ENCODE measurements around the gene SPNS2. TPM values are rescaled to one million over a fixed set of nuclear protein-coding genes. Genes with fewer than 3 reads are reported as not detected.

SPNS2 gene
- total RNA-seq, 2 experiments from 2014 or later, result 4.0 to 4.2 TPM

DNA sequence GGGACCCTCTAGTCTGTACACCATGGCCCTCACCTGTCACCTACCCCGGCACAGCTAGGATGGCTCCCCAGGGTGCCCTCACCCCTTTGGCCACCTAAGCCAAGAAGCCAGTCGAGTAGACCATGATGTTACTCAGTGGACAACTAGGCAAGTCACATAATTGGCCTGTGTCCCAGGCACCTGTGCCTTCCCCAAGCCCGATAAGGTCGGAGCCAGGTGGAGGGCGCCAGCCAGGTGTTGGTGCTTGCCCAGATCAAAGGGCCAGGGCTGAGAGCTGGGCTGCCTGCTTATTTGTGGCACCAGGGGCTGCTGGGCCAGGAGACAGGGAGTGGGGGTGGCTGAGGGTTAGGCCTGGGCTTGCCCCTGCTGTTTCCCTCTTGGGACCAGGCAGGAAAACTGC lies 16.8 kb downstream of the SPNS2 start:
- peaks cover 2% of the 10 kb centered on the region for H3K27me3 Mint-ChIP-seq (ENCODE audit: low read depth)
- ATAC-seq, result no peak
- POLR2A ChIA-PET, result no interaction called here

GRCh38 chr17:4516735-4517134 lies 18.1 kb downstream of the SPNS2 start:
- ChIA-PET POLR2A (interaction anchor here (0.9 kb wide), 1 partner anchor 12 kb away, joined by 3 read pairs; no protein-coding TSS in a partner anchor), CTCF (interaction anchor here (2.5 kb wide), 1 partner anchor 51 kb away, joined by 9 read pairs; no protein-coding TSS in a partner anchor)
- H3K36me3 Mint-ChIP-seq (ENCODE audit: low read depth), result no peaks in the 10 kb centered on the region
- no peak overlapping the region for H3K4me3 Mint-ChIP-seq
- H3K9me3 Mint-ChIP-seq (ENCODE audit: insufficient read depth), result no peaks in the 10 kb centered on the region
- H3K27me3 Mint-ChIP-seq (ENCODE audit: low read depth), result peaks cover 2% of the 10 kb centered on the region
- ATAC-seq (no peak), DNase-seq (no peak)
- peaks cover 3% of the 10 kb centered on the region for H3K4me1 Mint-ChIP-seq (ENCODE audit: low read depth)
- no peak overlapping the region for H3K27ac Mint-ChIP-seq

More for the DNA sequence above, 16.8 kb downstream of the SPNS2 start:
- H3K4me3 Mint-ChIP-seq, result no peak overlapping the region
- peaks cover 7% of the 10 kb centered on the region for H3K4me1 Mint-ChIP-seq (ENCODE audit: low read depth)
- H3K27ac Mint-ChIP-seq, result no peak overlapping the region
- no peak for DNase-seq
- H3K36me3 Mint-ChIP-seq (ENCODE audit: low read depth), result no peaks in the 10 kb centered on the region
- H3K9me3 Mint-ChIP-seq (ENCODE audit: insufficient read depth), result no peaks in the 10 kb centered on the region
- CTCF ChIA-PET, result no interaction called here

GRCh38 chr17:4518901-4519300 lies 20.2 kb downstream of the SPNS2 start:
- CTCF ChIA-PET, result no interaction called here
- DNase-seq, result no peak

GRCh38 chr17:4519361-4519788 lies 20.7 kb downstream of the SPNS2 start:
- no peak for ATAC-seq
- Mint-ChIP-seq H3K36me3 (ENCODE audit: low read depth) (no peaks in the 10 kb centered on the region), H3K27ac (no peak overlapping the region), H3K27me3 (ENCODE audit: low read depth) (peaks cover 2% of the 10 kb centered on the region), H3K4me3 (no peak overlapping the region), H3K4me1 (ENCODE audit: low read depth) (peaks cover 3% of the 10 kb centered on the region), H3K9me3 (ENCODE audit: insufficient read depth) (no peaks in the 10 kb centered on the region)
- POLR2A ChIA-PET, result no interaction called here
- CTCF ChIA-PET, result no interaction called here
- no peak for DNase-seq

More at GRCh38 chr17:4518901-4519300, 20.2 kb downstream of the SPNS2 start:
- H3K36me3 Mint-ChIP-seq (ENCODE audit: low read depth), result no peaks in the 10 kb centered on the region
- POLR2A ChIA-PET, result no interaction called here
- no peak for ATAC-seq
- H3K27me3 Mint-ChIP-seq (ENCODE audit: low read depth), result peaks cover 2% of the 10 kb centered on the region
- no peak overlapping the region for H3K4me3 Mint-ChIP-seq
- peaks cover 3% of the 10 kb centered on the region for H3K4me1 Mint-ChIP-seq (ENCODE audit: low read depth)
- no peak overlapping the region for H3K27ac Mint-ChIP-seq
- no peaks in the 10 kb centered on the region for H3K9me3 Mint-ChIP-seq (ENCODE audit: insufficient read depth)

- Mint-ChIP-seq H3K4me3 (no peak overlapping the region), H3K27me3 (ENCODE audit: low read depth) (peaks cover 2% of the 10 kb centered on the region), H3K9me3 (ENCODE audit: insufficient read depth) (no peaks in the 10 kb centered on the region), H3K4me1 (ENCODE audit: low read depth) (peaks cover 3% of the 10 kb centered on the region), H3K36me3 (ENCODE audit: low read depth) (no peaks in the 10 kb centered on the region), H3K27ac (no peak overlapping the region)
- ATAC-seq, result no peak
- no peak for DNase-seq
- ChIA-PET POLR2A (no interaction called here), CTCF (no interaction called here)
These were observed 21.6 kb downstream of the SPNS2 start for GRCh38 chr17:4520060-4520893.

GRCh38 chr17:4520894-4521600 lies 22.4 kb downstream of the SPNS2 start:
- H3K27me3 Mint-ChIP-seq (ENCODE audit: low read depth), result peaks cover 2% of the 10 kb centered on the region
- no peaks in the 10 kb centered on the region for H3K36me3 Mint-ChIP-seq (ENCODE audit: low read depth)
- H3K27ac Mint-ChIP-seq, result no peak overlapping the region
- POLR2A ChIA-PET, result no interaction called here
- no peak overlapping the region for H3K4me3 Mint-ChIP-seq
- DNase-seq, result no peak
- H3K9me3 Mint-ChIP-seq (ENCODE audit: insufficient read depth), result no peaks in the 10 kb centered on the region
- no peak for ATAC-seq
- CTCF ChIA-PET, result no interaction called here
- H3K4me1 Mint-ChIP-seq (ENCODE audit: low read depth), result peaks cover 3% of the 10 kb centered on the region

GRCh38 chr17:4522661-4523060 lies 24.0 kb downstream of the SPNS2 start:
- peaks cover 3% of the 10 kb centered on the region for H3K4me1 Mint-ChIP-seq (ENCODE audit: low read depth)
- H3K36me3 Mint-ChIP-seq (ENCODE audit: low read depth), result no peaks in the 10 kb centered on the region
- CTCF ChIA-PET, result no interaction called here
- no peak for DNase-seq
- peaks cover 13% of the 10 kb centered on the region for H3K27me3 Mint-ChIP-seq (ENCODE audit: low read depth)
- no peak overlapping the region for H3K4me3 Mint-ChIP-seq
- no peak overlapping the region for H3K27ac Mint-ChIP-seq
- ATAC-seq, result no peak
- POLR2A ChIA-PET, result interaction anchor here (0.6 kb wide), 1 partner anchor 9 kb away, joined by 3 read pairs; no protein-coding TSS in a partner anchor
- H3K9me3 Mint-ChIP-seq (ENCODE audit: insufficient read depth), result no peaks in the 10 kb centered on the region

- no peak for ATAC-seq
- Mint-ChIP-seq H3K4me1 (ENCODE audit: low read depth) (no peaks in the 10 kb centered on the region), H3K9me3 (ENCODE audit: insufficient read depth) (no peaks in the 10 kb centered on the region), H3K27me3 (ENCODE audit: low read depth) (peaks cover 11% of the 10 kb centered on the region), H3K4me3 (no peak overlapping the region), H3K36me3 (ENCODE audit: low read depth) (no peaks in the 10 kb centered on the region), H3K27ac (no peak overlapping the region)
- CTCF ChIA-PET, result interaction anchor here (1.4 kb wide), 1 partner anchor 14 kb away, joined by 3 read pairs; no protein-coding TSS in a partner anchor
- DNase-seq, result no peak
- POLR2A ChIA-PET, result no interaction called here
These were observed 25.3 kb downstream of the SPNS2 start for GRCh38 chr17:4523946-4524345.

DNA sequence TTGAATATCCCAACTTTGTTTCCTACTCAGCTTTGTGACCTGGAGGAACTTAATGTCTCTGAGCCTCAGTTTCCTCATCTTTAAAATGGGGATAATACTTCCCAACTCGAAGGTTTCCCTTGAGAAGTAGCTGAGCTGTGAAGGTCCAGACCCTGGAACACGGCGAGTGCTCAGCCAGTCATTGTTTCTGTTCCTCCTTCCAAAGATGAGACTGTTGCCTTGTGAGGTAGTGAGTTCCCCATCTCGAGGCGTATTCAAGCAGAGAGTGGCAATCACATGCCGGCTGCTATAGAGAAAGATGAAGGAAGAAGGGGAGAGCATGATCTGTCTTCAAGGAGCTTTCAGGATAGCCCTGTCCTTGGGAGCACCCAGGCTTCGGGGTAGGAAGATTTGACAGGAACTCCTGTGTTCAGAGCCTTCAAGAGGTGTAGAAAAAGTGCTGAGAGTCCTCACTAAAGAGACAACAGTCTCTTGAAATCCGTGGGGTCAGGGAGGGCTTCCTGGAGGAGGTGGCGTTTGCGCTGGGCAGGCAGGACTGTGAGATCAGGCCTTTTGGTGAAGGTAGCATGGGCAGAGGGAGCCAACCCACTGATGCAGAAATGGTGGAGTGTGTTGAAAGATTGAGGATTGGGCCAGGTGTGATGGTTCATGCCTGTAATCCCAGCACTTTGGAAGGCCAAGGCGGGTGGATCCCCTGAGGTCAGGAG lies 27.2 kb downstream of the SPNS2 start:
- Mint-ChIP-seq H3K27ac (no peak overlapping the region), H3K9me3 (ENCODE audit: insufficient read depth) (no peaks in the 10 kb centered on the region), H3K4me3 (no peak overlapping the region), H3K4me1 (ENCODE audit: low read depth) (no peaks in the 10 kb centered on the region), H3K27me3 (ENCODE audit: low read depth) (peaks cover 11% of the 10 kb centered on the region), H3K36me3 (ENCODE audit: low read depth) (no peaks in the 10 kb centered on the region)
- POLR2A ChIA-PET, result no interaction called here
- no peak for ATAC-seq
- DNase-seq, result no peak
- CTCF ChIA-PET, result no interaction called here

GRCh38 chr17:4527134-4527533 lies 28.5 kb downstream of the SPNS2 start:
- ChIA-PET CTCF (interaction anchor here (0.7 to 0.9 kb wide), 2 partner anchors 40 to 106 kb away, joined by 3 read pairs; no protein-coding TSS in a partner anchor), POLR2A (no interaction called here)
- Mint-ChIP-seq H3K27me3 (ENCODE audit: low read depth) (peaks cover 14% of the 10 kb centered on the region), H3K36me3 (ENCODE audit: low read depth) (no peaks in the 10 kb centered on the region), H3K4me1 (ENCODE audit: low read depth) (no peaks in the 10 kb centered on the region), H3K27ac (no peak overlapping the region), H3K9me3 (ENCODE audit: insufficient read depth) (no peaks in the 10 kb centered on the region), H3K4me3 (no peak overlapping the region)
- DNase-seq (no peak), ATAC-seq (no peak)

GRCh38 chr17:4527566-4528125 lies 29.0 kb downstream of the SPNS2 start:
- ChIA-PET CTCF (interaction anchor here (0.7 kb wide), 1 partner anchor 107 kb away, joined by 3 read pairs; no protein-coding TSS in a partner anchor), POLR2A (no interaction called here)
- ATAC-seq, result no peak
- H3K27ac Mint-ChIP-seq, result no peak overlapping the region
- no peaks in the 10 kb centered on the region for H3K4me1 Mint-ChIP-seq (ENCODE audit: low read depth)
- H3K9me3 Mint-ChIP-seq (ENCODE audit: insufficient read depth), result no peaks in the 10 kb centered on the region
- no peak for DNase-seq
- peaks cover 15% of the 10 kb centered on the region for H3K27me3 Mint-ChIP-seq (ENCODE audit: low read depth)
- H3K36me3 Mint-ChIP-seq (ENCODE audit: low read depth), result no peaks in the 10 kb centered on the region
- no peak overlapping the region for H3K4me3 Mint-ChIP-seq
